ENCODE results near the gene PFKM.

PFKM gene

GRCh38 chr12:48157889-48158370 is 38.8 kb downstream of the PFKM start:
- DNase-seq: peak; percentile 23

- DNase-seq: no peak
Observed at GRCh38 chr12:48160046-48160445, 40.9 kb downstream of the PFKM start.

- DNase-seq: no peak
Observed at GRCh38 chr12:48160807-48161206, 41.6 kb downstream of the PFKM start.

- no peak for DNase-seq
Observed at GRCh38 chr12:48163150-48163747, 44.1 kb downstream of the PFKM start.

GRCh38 chr12:48164451-48164850 is 45.3 kb downstream of the PFKM start:
- DNase-seq: no peak

- DNase-seq: peak; percentile 76
Observed at GRCh38 chr12:48165089-48165981, 46.2 kb downstream of the PFKM start.

- no peak for DNase-seq
Observed at GRCh38 chr12:48169011-48169410, 49.8 kb downstream of the PFKM start.

- DNase-seq: no peak
Observed at GRCh38 chr12:48175613-48176416, 56.7 kb downstream of the PFKM start.

- DNase-seq: no peak
Observed at GRCh38 chr12:48176417-48176751, 57.2 kb downstream of the PFKM start.

GRCh38 chr12:48177982-48178381 is 58.8 kb downstream of the PFKM start:
- no peak for DNase-seq

GRCh38 chr12:48179466-48179865 is 60.3 kb downstream of the PFKM start:
- no peak for DNase-seq

GRCh38 chr12:48180424-48180823 is 61.3 kb downstream of the PFKM start:
- no peak for DNase-seq

GRCh38 chr12:48180857-48181495 is 61.8 kb downstream of the PFKM start:
- DNase-seq: no peak

GRCh38 chr12:48182631-48183030 is 63.5 kb downstream of the PFKM start:
- no peak for DNase-seq

GRCh38 chr12:48183091-48183875 is 64.1 kb downstream of the PFKM start, which contains the start of gene CCDC184:
Gene CCDC184, plus strand, starts transcription at chr12:48183644. Its CDS starts 479 bp downstream, at chr12:48184123.
- peak; percentile 96 for DNase-seq

GRCh38 chr12:48183876-48184548 is 64.8 kb downstream of the PFKM start:
- DNase-seq: no peak

- DNase-seq: no peak
Observed at GRCh38 chr12:48184549-48184922, 65.4 kb downstream of the PFKM start.

- peak; percentile 13 for DNase-seq
Observed at GRCh38 chr12:48185181-48185919, 66.2 kb downstream of the PFKM start.

- DNase-seq: no peak
Observed at GRCh38 chr12:48187916-48188695, 68.9 kb downstream of the PFKM start.

All from NCI-H69 (cell line).